Duodenal mucosa (tissue), 2 donors: Measurements from ENCODE around the gene TPX2.

Source experiments
- H3K27ac ChIP-seq: one replicate; pipeline ENCODE4 v1.7.0; 2013; ENCODE audit warnings: low read depth, low read length
- H3K27me3 ChIP-seq, 2 donors: one replicate each; pipeline ENCODE4 v1.7.0; 2013; ENCODE audit warnings: low read length in 2 of 2, control low read depth in 1 of 2; ENCODE audit not compliant: insufficient read depth in 2 of 2, control insufficient read depth in 1 of 2
- H3K36me3 ChIP-seq, 2 donors: one replicate each; pipeline ENCODE4 v1.7.0; 2013; ENCODE audit warnings: low read length in 2 of 2, control low read depth in 1 of 2; ENCODE audit not compliant: insufficient read depth in 2 of 2, control insufficient read depth in 1 of 2
- H3K4me1 ChIP-seq, 2 donors: one replicate each; pipeline ENCODE4 v1.7.0; 2013; ENCODE audit warnings: low read length in 2 of 2, control low read depth in 1 of 2; ENCODE audit not compliant: insufficient read depth in 2 of 2, control insufficient read depth in 1 of 2
- H3K4me3 ChIP-seq, 2 donors: one replicate each; pipeline ENCODE4 v1.7.0; 2013; ENCODE audit warnings: low read length in 2 of 2, low read depth in 1 of 2
- H3K9ac ChIP-seq, 2 donors: one replicate each; pipeline ENCODE4 v1.7.0; 2013; ENCODE audit warnings: low read length in 2 of 2, low read depth in 1 of 2
- H3K9me3 ChIP-seq, 2 donors: one replicate each; pipeline ENCODE4 v1.7.0; 2013; ENCODE audit warnings: low read length in 2 of 2, control low read depth in 1 of 2; ENCODE audit not compliant: control insufficient read depth in 1 of 2

The TPX2 gene, protein sequence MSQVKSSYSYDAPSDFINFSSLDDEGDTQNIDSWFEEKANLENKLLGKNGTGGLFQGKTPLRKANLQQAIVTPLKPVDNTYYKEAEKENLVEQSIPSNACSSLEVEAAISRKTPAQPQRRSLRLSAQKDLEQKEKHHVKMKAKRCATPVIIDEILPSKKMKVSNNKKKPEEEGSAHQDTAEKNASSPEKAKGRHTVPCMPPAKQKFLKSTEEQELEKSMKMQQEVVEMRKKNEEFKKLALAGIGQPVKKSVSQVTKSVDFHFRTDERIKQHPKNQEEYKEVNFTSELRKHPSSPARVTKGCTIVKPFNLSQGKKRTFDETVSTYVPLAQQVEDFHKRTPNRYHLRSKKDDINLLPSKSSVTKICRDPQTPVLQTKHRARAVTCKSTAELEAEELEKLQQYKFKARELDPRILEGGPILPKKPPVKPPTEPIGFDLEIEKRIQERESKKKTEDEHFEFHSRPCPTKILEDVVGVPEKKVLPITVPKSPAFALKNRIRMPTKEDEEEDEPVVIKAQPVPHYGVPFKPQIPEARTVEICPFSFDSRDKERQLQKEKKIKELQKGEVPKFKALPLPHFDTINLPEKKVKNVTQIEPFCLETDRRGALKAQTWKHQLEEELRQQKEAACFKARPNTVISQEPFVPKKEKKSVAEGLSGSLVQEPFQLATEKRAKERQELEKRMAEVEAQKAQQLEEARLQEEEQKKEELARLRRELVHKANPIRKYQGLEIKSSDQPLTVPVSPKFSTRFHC

DNA sequence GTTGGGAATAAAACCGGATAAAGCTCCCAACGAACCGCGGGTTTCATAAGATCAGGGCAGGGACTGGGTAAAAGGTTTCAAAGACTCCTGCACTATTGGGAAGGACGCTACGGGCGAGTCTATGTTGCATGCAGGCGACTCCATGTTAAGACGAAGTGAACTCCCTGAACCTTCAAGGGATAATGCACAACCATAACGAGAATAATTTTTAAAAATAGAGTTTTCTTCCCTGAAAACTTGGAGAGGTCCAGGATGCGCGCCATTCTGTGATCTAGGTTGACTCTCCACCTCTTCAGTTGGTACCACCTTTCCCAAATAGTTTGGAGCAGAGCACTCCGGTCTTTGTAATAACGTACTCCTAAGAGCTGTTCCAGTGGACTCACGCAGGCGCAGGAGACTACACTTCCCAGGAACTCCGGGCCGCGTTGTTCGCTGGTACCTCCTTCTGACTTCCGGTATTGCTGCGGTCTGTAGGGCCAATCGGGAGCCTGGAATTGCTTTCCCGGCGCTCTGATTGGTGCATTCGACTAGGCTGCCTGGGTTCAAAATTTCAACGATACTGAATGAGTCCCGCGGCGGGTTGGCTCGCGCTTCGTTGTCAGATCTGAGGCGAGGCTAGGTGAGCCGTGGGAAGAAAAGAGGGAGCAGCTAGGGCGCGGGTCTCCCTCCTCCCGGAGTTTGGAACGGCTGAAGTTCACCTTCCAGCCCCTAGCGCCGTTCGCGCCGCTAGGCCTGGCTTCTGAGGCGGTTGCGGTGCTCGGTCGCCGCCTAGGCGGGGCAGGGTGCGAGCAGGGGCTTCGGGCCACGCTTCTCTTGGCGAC is at the start of gene TPX2:
TSS of gene TPX2 (plus strand) at position 562 of the 821 bp plus-strand sequence. CDS start 18,187 bp downstream, outside the sequence.
- Histone ChIP-seq H3K27me3 (no peaks in the 10 kb centered on the region), H3K4me1 (peaks cover 9 to 10% of the 10 kb centered on the region in 2 donors), H3K9me3 (no peaks in the 10 kb centered on the region), H3K9ac (peak within 1 kb of the TSS; percentile 67 to 73), H3K27ac (no peak within 1 kb of the TSS), H3K4me3 (peak within 1 kb of the TSS; percentile 88 to 91), H3K36me3 (no peaks in the 10 kb centered on the region)

DNA sequence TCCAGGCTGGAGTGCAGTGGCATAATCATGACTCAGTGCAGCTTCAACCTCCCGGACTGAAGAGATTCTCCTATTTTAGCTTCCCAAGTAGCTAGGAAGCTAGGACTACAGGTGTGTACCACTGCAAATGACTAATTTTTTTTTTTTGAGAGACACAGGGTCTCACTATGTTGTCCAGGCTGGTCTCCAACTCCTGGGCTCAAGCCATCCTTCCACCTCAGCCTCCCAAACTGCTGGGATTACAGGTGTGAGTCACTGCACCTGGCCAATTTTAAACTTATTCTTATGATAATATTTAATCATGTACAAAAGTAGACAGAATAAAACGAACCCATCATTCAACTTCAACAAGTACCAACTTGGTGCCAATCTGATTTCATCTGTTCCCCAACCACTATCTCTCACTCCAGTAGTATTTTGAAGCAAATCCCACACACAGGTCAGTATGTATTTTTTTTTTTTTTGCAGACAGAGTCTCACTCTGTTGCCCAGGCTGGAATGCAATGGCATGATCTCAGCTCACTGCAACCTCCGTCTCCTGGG is 48.9 kb upstream of the TPX2 start:
- Histone ChIP-seq H3K27me3 (no peaks in the 10 kb centered on the region), H3K27ac (no peak overlapping the region), H3K4me3 (no peak overlapping the region), H3K9me3 (no peaks in the 10 kb centered on the region), H3K4me1 (peaks cover 15 to 22% of the 10 kb centered on the region in 2 donors), H3K36me3 (peaks cover 8 to 12% of the 10 kb centered on the region in 2 donors), H3K9ac (no peak overlapping the region)

DNA sequence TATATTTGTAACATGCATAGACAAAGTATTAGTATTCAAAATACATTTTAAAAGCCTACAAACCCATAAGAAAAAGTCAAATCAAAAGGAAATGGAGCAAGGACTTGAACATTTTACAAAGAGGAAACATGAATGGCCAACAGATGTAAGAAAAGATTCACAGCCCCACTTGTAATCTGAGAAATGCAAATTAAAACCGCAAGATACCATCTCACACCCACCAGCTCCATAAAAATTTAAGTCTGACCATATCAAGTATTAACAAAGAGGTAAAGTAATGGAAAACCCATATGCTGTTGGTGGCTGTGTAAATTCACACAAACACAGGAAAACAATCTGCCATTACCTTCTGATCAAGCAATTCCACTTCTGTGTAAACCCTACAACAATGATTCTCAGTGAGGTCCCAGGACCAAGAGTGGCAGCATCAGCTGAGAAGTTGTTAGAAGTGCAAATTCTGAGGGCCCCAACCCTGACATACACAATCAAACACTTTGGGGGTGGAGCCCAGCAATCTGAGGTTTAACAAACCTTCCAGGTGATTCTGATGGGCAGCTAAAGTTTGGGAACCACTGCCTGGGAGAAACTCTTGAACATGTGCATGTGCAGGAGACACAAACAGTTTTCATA is 47.3 kb upstream of the TPX2 start:
- H3K27me3 ChIP-seq, result no peaks in the 10 kb centered on the region
- H3K27ac ChIP-seq, result no peak overlapping the region
- peaks cover 27 to 30% of the 10 kb centered on the region in 2 donors for H3K4me1 ChIP-seq
- no peak overlapping the region for H3K4me3 ChIP-seq
- no peaks in the 10 kb centered on the region for H3K9me3 ChIP-seq
- no peak overlapping the region for H3K9ac ChIP-seq
- peaks cover 14% of the 10 kb centered on the region in 2 donors for H3K36me3 ChIP-seq

DNA sequence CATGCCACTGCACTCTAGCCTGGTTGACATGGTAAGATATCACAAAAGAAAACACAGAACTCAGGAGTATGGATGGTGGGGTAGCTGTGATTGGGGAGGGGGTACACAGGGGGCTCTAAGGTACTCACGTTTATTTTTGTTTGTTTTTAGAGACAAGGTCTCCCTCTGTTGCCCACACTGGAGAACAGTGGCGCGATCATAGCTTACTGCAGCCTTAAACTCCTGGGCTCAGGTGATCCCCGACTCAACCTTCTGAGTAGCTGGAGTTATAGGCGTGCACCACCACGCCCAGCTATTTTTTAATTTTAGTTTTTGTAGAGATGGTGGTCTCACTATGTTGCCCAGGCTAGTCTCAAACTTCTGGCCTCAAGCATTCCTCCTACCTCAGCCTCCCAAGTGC is 45.7 kb upstream of the TPX2 start:
- Histone ChIP-seq H3K36me3 (peaks cover 9 to 14% of the 10 kb centered on the region in 2 donors), H3K27ac (no peak overlapping the region), H3K9ac (no peak overlapping the region), H3K27me3 (no peaks in the 10 kb centered on the region), H3K4me1 (peaks cover 32 to 38% of the 10 kb centered on the region in 2 donors), H3K4me3 (no peak overlapping the region), H3K9me3 (no peaks in the 10 kb centered on the region)

DNA sequence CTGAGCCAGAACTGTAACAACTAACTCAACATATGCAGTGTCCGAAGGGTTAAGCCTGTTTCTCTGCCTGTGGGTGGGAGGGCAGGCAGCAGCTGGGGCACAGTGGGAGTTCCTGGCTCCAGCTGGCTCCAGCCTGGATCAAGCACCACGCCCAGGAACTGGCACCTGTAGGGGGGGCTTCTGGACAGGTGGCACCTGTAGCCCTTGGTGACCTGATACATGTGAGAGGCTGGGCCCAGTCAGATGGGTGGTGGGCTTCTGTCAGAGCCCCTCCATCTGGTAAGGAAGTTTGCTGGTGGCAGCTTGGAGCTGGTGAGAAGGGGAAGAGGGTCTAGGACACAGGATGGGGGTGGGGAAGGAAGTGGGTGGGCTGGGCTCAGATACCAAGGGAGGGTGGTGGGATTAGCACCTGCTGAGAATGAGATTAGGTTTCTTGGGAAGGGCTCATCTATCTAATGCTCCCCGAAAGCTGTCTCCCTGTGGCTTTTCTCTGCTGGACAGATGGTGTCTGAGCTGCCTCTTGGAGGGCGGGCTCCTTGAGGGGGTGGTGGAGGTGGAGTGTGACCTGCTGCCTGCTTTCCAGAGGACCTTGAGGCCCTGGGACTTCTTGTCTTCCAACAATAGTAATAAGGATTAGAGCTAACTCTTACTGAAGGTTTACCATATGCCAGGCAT is 45.0 kb upstream of the TPX2 start:
- Histone ChIP-seq H3K27ac (no peak overlapping the region), H3K4me1 (peaks cover 39 to 45% of the 10 kb centered on the region in 2 donors), H3K9me3 (no peaks in the 10 kb centered on the region), H3K27me3 (no peaks in the 10 kb centered on the region), H3K9ac (peak overlapping the region in 1 of 2 donors; percentile 30), H3K4me3 (no peak overlapping the region), H3K36me3 (peaks cover 6 to 14% of the 10 kb centered on the region in 2 donors)

DNA sequence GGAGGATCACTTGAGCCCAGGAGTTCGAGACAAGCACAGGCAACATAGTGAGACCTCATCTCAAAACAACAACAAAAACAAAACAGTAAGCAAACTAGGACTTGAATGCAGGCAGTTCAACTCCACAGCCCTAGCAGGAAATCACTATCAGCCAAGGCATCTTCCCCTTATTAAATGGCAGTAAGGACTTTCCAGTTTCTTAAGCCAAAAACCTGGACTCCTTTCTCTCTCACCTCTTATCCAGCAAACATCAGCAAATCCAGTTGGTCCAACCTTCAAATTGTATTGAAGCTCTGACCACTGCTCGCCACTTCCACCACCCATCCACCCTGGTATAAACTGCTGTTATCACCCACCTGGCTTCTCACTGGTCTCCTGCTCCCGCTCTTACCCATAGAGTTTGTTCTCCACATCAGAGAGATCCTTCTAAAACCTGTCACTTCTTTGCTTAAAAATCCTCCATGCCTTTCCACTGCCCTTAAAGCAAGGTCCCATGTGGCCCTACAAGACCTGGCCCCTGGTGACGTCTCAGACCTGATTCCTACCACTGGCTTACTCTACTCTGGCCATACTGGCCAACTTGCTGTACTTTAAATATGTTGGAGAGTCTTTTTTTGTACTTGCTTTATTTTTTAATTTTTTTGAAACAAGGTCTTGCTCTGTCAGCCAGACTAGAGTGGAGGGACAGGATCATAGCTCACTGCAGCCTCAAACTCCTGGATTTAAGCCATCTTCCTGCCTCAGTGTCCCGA is 44.1 kb upstream of the TPX2 start:
- Histone ChIP-seq H3K9me3 (no peaks in the 10 kb centered on the region), H3K4me1 (peaks cover 48 to 54% of the 10 kb centered on the region in 2 donors), H3K36me3 (peaks cover 6 to 14% of the 10 kb centered on the region in 2 donors), H3K9ac (no peak overlapping the region), H3K27ac (no peak overlapping the region), H3K27me3 (no peaks in the 10 kb centered on the region), H3K4me3 (no peak overlapping the region)

DNA sequence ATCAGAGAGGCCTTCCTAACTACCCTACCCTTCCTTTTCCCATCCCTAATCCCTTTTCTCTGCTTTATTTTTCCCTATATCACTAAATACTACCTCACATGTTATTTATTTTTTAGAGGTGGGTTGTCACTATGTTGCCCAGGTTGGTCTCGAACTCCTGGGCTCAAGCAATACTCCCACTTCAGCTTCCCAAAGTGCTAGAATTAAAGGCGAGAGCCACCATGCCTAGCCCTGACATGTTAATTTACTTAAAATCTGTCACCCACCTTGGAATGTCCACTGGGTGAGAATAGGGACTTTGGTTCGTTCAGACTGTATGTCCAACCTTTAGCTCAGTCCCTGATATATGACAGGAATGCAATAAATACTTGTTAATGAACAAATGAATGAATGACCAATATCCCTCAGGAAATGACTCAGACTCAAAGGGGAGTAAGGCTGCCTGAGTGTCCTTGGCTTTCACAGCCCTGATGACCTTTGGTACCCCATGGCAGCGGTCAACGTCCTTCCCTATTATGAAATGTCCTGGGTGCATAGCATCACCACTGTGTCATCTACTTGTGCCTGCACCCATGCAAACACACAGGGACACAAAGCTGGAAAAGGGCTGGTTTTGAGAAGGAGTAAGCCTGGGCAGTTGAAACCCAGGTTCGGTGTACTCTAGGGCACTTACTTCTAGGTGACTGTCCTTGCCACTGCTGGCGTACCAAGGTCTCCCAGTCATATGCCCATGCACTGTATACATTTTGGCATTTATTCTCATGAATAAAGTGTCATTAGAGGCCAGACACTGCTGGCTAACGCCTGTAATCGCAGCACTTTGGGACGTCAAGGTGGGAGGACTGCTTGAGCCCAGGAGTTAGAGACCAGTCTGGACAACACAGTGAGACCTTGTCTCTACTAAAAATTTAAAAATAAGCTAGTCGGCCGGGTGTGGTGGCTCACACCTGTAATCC is 43.0 kb upstream of the TPX2 start:
- Histone ChIP-seq H3K9me3 (no peaks in the 10 kb centered on the region), H3K27ac (peak overlapping the region; percentile 71), H3K9ac (no peak overlapping the region), H3K36me3 (peaks cover 6 to 14% of the 10 kb centered on the region in 2 donors), H3K27me3 (no peaks in the 10 kb centered on the region), H3K4me1 (peaks cover 55 to 63% of the 10 kb centered on the region in 2 donors), H3K4me3 (no peak overlapping the region)

DNA sequence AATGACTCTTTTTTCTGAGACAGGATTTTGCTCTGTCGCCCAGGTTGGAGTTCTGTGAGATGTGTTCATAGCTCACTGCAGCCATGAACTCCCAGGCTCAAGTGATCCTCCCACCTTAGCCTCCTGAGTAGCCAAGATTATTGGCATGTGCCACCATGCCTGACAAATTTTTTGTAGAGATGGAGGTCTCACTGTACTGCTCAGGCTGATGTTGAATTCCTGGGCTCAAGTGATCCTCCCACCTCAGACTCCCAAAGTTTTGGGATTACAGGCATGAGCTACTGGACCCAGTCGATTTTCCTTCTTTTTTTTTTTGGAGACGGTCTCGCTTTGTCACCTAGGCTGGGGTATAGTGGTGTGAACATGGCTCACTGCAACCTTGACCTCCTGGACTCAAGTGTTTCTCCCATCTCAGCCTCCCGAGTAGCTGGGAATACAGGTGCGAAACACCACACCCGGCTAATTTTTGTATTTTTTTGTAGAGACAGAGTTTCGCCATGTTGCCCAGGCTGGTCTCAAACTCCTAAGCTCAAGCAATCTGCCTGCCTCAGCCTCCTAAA is 40.8 kb upstream of the TPX2 start:
- no peaks in the 10 kb centered on the region for H3K27me3 ChIP-seq
- peak overlapping the region in 1 of 2 donors; percentile 4 for H3K9ac ChIP-seq
- peak overlapping the region; percentile 82 for H3K27ac ChIP-seq
- peaks cover 55 to 63% of the 10 kb centered on the region in 2 donors for H3K4me1 ChIP-seq
- no peak overlapping the region for H3K4me3 ChIP-seq
- no peaks in the 10 kb centered on the region for H3K9me3 ChIP-seq
- peaks cover 6 to 9% of the 10 kb centered on the region in 2 donors for H3K36me3 ChIP-seq
